ENCODE results near the gene SEL1L.
"Not testable (repeated sequence)": the region's sequence is repeated elsewhere in the genome, so short reads cannot be mapped to it uniquely, and the experiment has no call there.

The SEL1L gene

GRCh38 chr14:81433378-81433777 lies 100.3 kb downstream of the SEL1L start:
- no peak overlapping the region for H3K9ac ChIP-seq
- H3K36me3 ChIP-seq (ENCODE audit: control insufficient read depth, insufficient read depth, low read length), result no peaks in the 10 kb centered on the region
- no peaks in the 10 kb centered on the region for H3K79me2 ChIP-seq
- H3K4me3 ChIP-seq (ENCODE audit: low read depth, low read length), result no peak overlapping the region
- no peak overlapping the region for H3K4me2 ChIP-seq (ENCODE audit: low read length)
- no peak for TF ChIP-seq CTCF (IDR thresholded peaks at IDR 0.05)
- no peak overlapping the region for H2AFZ ChIP-seq
- no peaks in the 10 kb centered on the region for H3K4me1 ChIP-seq
- H3K27ac ChIP-seq, result no peak overlapping the region
- no peaks in the 10 kb centered on the region for H3K9me3 ChIP-seq (ENCODE audit: control insufficient read depth, low read length)
- no peaks in the 10 kb centered on the region for H3K27me3 ChIP-seq (ENCODE audit: control insufficient read depth, insufficient read depth, low read length)

- H3K4me2 ChIP-seq (ENCODE audit: low read length), result no peak overlapping the region
- H3K4me1 ChIP-seq, result no peaks in the 10 kb centered on the region
- no peak for TF ChIP-seq CTCF (IDR thresholded peaks at IDR 0.05)
- no peaks in the 10 kb centered on the region for H3K36me3 ChIP-seq (ENCODE audit: control insufficient read depth, insufficient read depth, low read length)
- no peak overlapping the region for H3K4me3 ChIP-seq (ENCODE audit: low read depth, low read length)
- H3K27ac ChIP-seq, result no peak overlapping the region
- no peak overlapping the region for H2AFZ ChIP-seq
- H3K79me2 ChIP-seq, result no peaks in the 10 kb centered on the region
- no peak overlapping the region for H3K9ac ChIP-seq
- H3K9me3 ChIP-seq (ENCODE audit: control insufficient read depth, low read length), result no peaks in the 10 kb centered on the region
- no peaks in the 10 kb centered on the region for H3K27me3 ChIP-seq (ENCODE audit: control insufficient read depth, insufficient read depth, low read length)
Observed at GRCh38 chr14:81432219-81432661, 101.4 kb downstream of the SEL1L start.

GRCh38 chr14:81430235-81430634 lies 103.4 kb downstream of the SEL1L start:
- H3K4me1 ChIP-seq, result no peaks in the 10 kb centered on the region
- H3K79me2 ChIP-seq, result no peaks in the 10 kb centered on the region
- H3K9me3 ChIP-seq (ENCODE audit: control insufficient read depth, low read length), result no peaks in the 10 kb centered on the region
- no peak overlapping the region for H3K4me2 ChIP-seq (ENCODE audit: low read length)
- H3K27ac ChIP-seq, result no peak overlapping the region
- no peak overlapping the region for H2AFZ ChIP-seq
- H3K36me3 ChIP-seq (ENCODE audit: control insufficient read depth, insufficient read depth, low read length), result no peaks in the 10 kb centered on the region
- TF ChIP-seq CTCF (IDR thresholded peaks at IDR 0.05), result no peak
- no peak overlapping the region for H3K4me3 ChIP-seq (ENCODE audit: low read depth, low read length)
- no peak overlapping the region for H3K9ac ChIP-seq
- no peaks in the 10 kb centered on the region for H3K27me3 ChIP-seq (ENCODE audit: control insufficient read depth, insufficient read depth, low read length)

- H2AFZ ChIP-seq; H3K27ac ChIP-seq; H3K9ac ChIP-seq; H3K4me2 ChIP-seq (ENCODE audit: low read length); H3K79me2 ChIP-seq; H3K4me1 ChIP-seq; H3K36me3 ChIP-seq (ENCODE audit: control insufficient read depth, insufficient read depth, low read length); H3K9me3 ChIP-seq (ENCODE audit: control insufficient read depth, low read length); H3K27me3 ChIP-seq (ENCODE audit: control insufficient read depth, insufficient read depth, low read length); H3K4me3 ChIP-seq (ENCODE audit: low read depth, low read length): not testable (repeated sequence)
Observed at GRCh38 chr14:81429749-81430148, 103.9 kb downstream of the SEL1L start.

- Histone ChIP-seq H3K9ac (no peak overlapping the region), H3K27ac (no peak overlapping the region), H3K4me1 (no peaks in the 10 kb centered on the region), H3K27me3 (ENCODE audit: control insufficient read depth, insufficient read depth, low read length) (no peaks in the 10 kb centered on the region), H3K4me2 (ENCODE audit: low read length) (no peak overlapping the region), H3K9me3 (ENCODE audit: control insufficient read depth, low read length) (no peaks in the 10 kb centered on the region), H3K4me3 (ENCODE audit: low read depth, low read length) (no peak overlapping the region), H3K79me2 (no peaks in the 10 kb centered on the region), H3K36me3 (ENCODE audit: control insufficient read depth, insufficient read depth, low read length) (no peaks in the 10 kb centered on the region), H2AFZ (no peak overlapping the region)
- no peak for TF ChIP-seq CTCF (IDR thresholded peaks at IDR 0.05)
Observed at GRCh38 chr14:81429028-81429427, 104.6 kb downstream of the SEL1L start.
